GM10266 (cell line): ENCODE measurements around the gene SPSB3.
A peak's percentile ranks its signal among the peaks of the same experiment; 100 is the strongest.

Experiments
- DNase-seq: peaks from one replicate; pipeline ENCODE4 v3.0.0; 2012; ENCODE audit errors: extremely low spot score
- CTCF ChIP-seq: IDR thresholded peaks from 2 replicates; pipeline ENCODE4 v1.5.1; 2012; ENCODE audit warnings: mild to moderate bottlenecking, low read depth; ENCODE audit not compliant: control insufficient read depth, insufficient read depth; ENCODE audit errors: missing control alignments

Gene SPSB3

GRCh38 chr16:1774448-1774780, 8.0 kb downstream of the SPSB3 start:
- DNase-seq: no peak
- TF ChIP-seq CTCF: no peak

GRCh38 chr16:1773703-1774447, 8.5 kb downstream of the SPSB3 start:
- no peak for TF ChIP-seq CTCF
- DNase-seq: no peak

DNA sequence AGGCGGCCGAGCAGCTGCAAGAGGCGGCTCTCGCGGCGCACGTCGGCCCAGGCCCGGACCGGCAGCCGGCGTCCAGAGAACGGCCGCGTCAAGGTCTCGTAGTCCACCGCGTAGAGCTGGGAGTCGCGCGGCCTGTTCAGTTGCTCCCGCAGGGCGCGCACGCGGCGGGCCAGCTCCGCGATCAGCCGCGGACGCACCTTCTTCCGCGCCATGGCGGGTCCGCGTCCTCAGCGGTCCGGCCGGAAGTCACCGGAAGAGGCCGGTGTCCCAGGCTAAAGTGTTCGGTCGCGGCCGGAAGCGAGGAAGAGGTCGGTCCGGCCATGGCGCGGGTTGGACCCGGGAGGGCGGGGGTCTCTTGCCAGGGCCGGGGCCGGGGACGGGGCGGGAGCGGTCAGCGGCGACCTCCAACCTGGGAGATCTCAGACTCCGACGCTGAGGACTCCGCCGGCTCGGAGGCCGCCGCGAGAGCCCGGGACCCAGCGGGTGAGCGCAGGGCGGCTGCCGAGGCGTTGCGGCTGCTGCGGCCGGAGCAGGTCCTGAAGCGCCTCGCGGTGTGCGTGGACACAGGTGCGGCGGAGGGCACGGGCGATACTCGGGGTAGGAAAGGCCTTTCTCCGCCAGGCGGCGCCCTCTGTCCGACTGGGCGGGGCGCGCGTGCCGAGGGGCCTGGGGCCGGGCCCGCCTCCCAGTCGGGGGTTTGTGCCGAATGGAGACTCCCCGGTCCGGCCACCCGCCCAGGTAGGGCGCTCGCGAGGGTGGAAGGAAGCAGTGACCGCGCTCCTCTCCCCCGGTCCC, 9.3 kb downstream of the SPSB3 start, which contains the start of gene MRPS34:
Gene MRPS34 (minus strand): TSS at position 227 of the 795 bp plus-strand sequence. CDS start 15 bp downstream, at position 212.
- peak; percentile 94 for TF ChIP-seq CTCF
- DNase-seq: peak; percentile 93

- TF ChIP-seq CTCF: no peak
- no peak for DNase-seq
Measured at GRCh38 chr16:1772362-1772907, 9.9 kb downstream of the SPSB3 start, which contains the start of gene EME2. TSS of gene EME2 (plus strand) at chr16:1772810. CDS start at chr16:1773228, 418 bp downstream.

- TF ChIP-seq CTCF: no peak
- DNase-seq: no peak
Measured at GRCh38 chr16:1771864-1772361, 10.5 kb downstream of the SPSB3 start.

- TF ChIP-seq CTCF: no peak
- peak; percentile 94 for DNase-seq
Measured at GRCh38 chr16:1771188-1771863, 11.0 kb downstream of the SPSB3 start, which contains the start of gene NME3. TSS of gene NME3 (minus strand) at chr16:1771543. CDS start at chr16:1771534, 9 bp downstream.
